Ascending aorta (tissue), 2 donors: ENCODE data around the gene KHDC1. TPM values are rescaled to one million over a fixed set of nuclear protein-coding genes. Genes with fewer than 3 reads are reported as not detected.
"Not testable (repeated sequence)": the region's sequence is repeated elsewhere in the genome, so short reads cannot be mapped to it uniquely, and the experiment has no call there.

Source experiments
- DNase-seq, 2 donors: peaks; one replicate each; pipeline ENCODE4 v3.0.0-alpha.2; 2019; ENCODE audit warnings: low spot score in 2 of 2
- H3K27ac ChIP-seq, 2 donors: fragments of 200-600 bp; sonication (generic); one replicate each; pipeline ENCODE4 v1.5.1; 2016 to 2017; ENCODE audit warnings: mild to moderate bottlenecking in 1 of 2
- H3K27me3 ChIP-seq: fragments of 200-600 bp; sonication (generic); one replicate; pipeline ENCODE4 v1.5.1; 2017
- H3K36me3 ChIP-seq, 2 donors: fragments of 200-600 bp; sonication (generic); one replicate each; pipeline ENCODE4 v1.5.1; 2016
- H3K4me1 ChIP-seq, 2 donors: fragments of 200-600 bp; sonication (generic); one replicate each; pipeline ENCODE4 v1.5.1; 2016 to 2017; ENCODE audit warnings: mild to moderate bottlenecking in 1 of 2
- H3K4me3 ChIP-seq, 2 donors: fragments of 200-600 bp; sonication (generic); one replicate each; pipeline ENCODE4 v1.5.1; 2016 to 2017; ENCODE audit warnings: mild to moderate bottlenecking in 1 of 2
- H3K9me3 ChIP-seq, 2 donors: fragments of 200-600 bp; sonication (generic); one replicate each; pipeline ENCODE4 v1.5.1; 2016
- CTCF ChIP-seq, 3 experiments: fragments of 200-600 bp in 2 of 3; fragments of 450-650 bp in 1 of 3; sonication (generic) in 2 of 3; IDR thresholded peaks; one replicate each; pipeline ENCODE4 v1.5.1; 2016 to 2019; ENCODE audit warnings: antibody characterized with exemption in 3 of 3, mild to moderate bottlenecking in 1 of 3, moderate library complexity in 1 of 3
- intact Hi-C: fragments of 100-400 bp; cut with DNase I; formaldehyde crosslinking; loops from one replicate; pipeline ENCODE4 v1.15.1; 2023
- total RNA-seq: library from RNA; depleted of rRNA; stranded (reverse); fragments of >200 nt; gene quantifications from one replicate; pipeline ENCODE4 v1.1.0, GENCODE V29; 2016

The KHDC1 gene
- total RNA-seq, 1 donor from 2014 or later = 1.9 TPM

- TF ChIP-seq CTCF (IDR thresholded peaks at IDR 0.05) = no peak
- no peak overlapping the region for H3K27ac ChIP-seq
- no peaks in the 10 kb centered on the region for H3K36me3 ChIP-seq
- H3K4me1 ChIP-seq = no peaks in the 10 kb centered on the region
- intact Hi-C loops = no loop called here
- no peaks in the 10 kb centered on the region for H3K9me3 ChIP-seq
- DNase-seq = no peak
- no peak overlapping the region for H3K4me3 ChIP-seq
- H3K27me3 ChIP-seq = no peaks in the 10 kb centered on the region
Observed at GRCh38 chr6:73240730-73241129, 22.3 kb downstream of the KHDC1 start.

GRCh38 chr6:73236144-73236750, 26.7 kb downstream of the KHDC1 start:
- no peak for TF ChIP-seq CTCF (IDR thresholded peaks at IDR 0.05)
- Histone ChIP-seq H3K4me1 (no peaks in the 10 kb centered on the region), H3K4me3 (no peak overlapping the region), H3K27ac (no peak overlapping the region), H3K36me3 (no peaks in the 10 kb centered on the region), H3K27me3 (no peaks in the 10 kb centered on the region), H3K9me3 (no peaks in the 10 kb centered on the region)
- DNase-seq = no peak
- intact Hi-C loops = no loop called here

- Histone ChIP-seq H3K9me3 (no peaks in the 10 kb centered on the region), H3K4me1 (no peaks in the 10 kb centered on the region), H3K36me3 (no peaks in the 10 kb centered on the region), H3K27ac (no peak overlapping the region), H3K27me3 (no peaks in the 10 kb centered on the region), H3K4me3 (no peak overlapping the region)
- intact Hi-C loops = no loop called here
- no peak for TF ChIP-seq CTCF (IDR thresholded peaks at IDR 0.05)
- no peak for DNase-seq
Observed at GRCh38 chr6:73234733-73235132, 28.3 kb downstream of the KHDC1 start.

- DNase-seq, H3K4me1 ChIP-seq, H3K36me3 ChIP-seq, H3K9me3 ChIP-seq, H3K27me3 ChIP-seq, H3K4me3 ChIP-seq, intact Hi-C loops: not testable (repeated sequence)
- H3K27ac ChIP-seq = peak overlapping the region in 1 of 2 donors; percentile 14
Observed at GRCh38 chr6:73233971-73234370, 29.0 kb downstream of the KHDC1 start.

- no peaks in the 10 kb centered on the region for H3K27me3 ChIP-seq
Observed at GRCh38 chr6:73233048-73233447, 29.9 kb downstream of the KHDC1 start.

GRCh38 chr6:73231986-73232391, 31.0 kb downstream of the KHDC1 start:
- intact Hi-C loops = no loop called here
- Histone ChIP-seq H3K36me3 (no peaks in the 10 kb centered on the region), H3K27ac (no peak overlapping the region), H3K4me1 (no peaks in the 10 kb centered on the region), H3K4me3 (no peak overlapping the region), H3K9me3 (no peaks in the 10 kb centered on the region), H3K27me3 (no peaks in the 10 kb centered on the region)
- TF ChIP-seq CTCF (IDR thresholded peaks at IDR 0.05) = no peak
- no peak for DNase-seq

More at GRCh38 chr6:73233048-73233447, 29.9 kb downstream of the KHDC1 start:
- no peak for DNase-seq
- Histone ChIP-seq H3K27ac (no peak overlapping the region), H3K36me3 (no peaks in the 10 kb centered on the region), H3K9me3 (no peaks in the 10 kb centered on the region), H3K4me1 (no peaks in the 10 kb centered on the region), H3K4me3 (no peak overlapping the region)
- intact Hi-C loops = no loop called here
- TF ChIP-seq CTCF (IDR thresholded peaks at IDR 0.05) = no peak
